Gastrocnemius medialis (tissue), 4 donors: ENCODE measurements around the gene KLHL25.

ENCODE experiments used
- CTCF ChIP-seq, 5 experiments: fragments of 450-650 bp in 3 of 5; fragments of 200-600 bp in 2 of 5; sonication (generic) in 2 of 5; IDR thresholded peaks in 4 of 5; conservative IDR thresholded peaks in 1 of 5; 1 replicate in 4 of 5; 2 replicates in 1 of 5; pipeline ENCODE4 v1.5.1; 2016 to 2019; ENCODE audit warnings: antibody characterized with exemption in 5 of 5, mild to moderate bottlenecking in 3 of 5, moderate library complexity in 3 of 5
- POLR2A ChIP-seq, 2 donors: fragments of 450-650 bp; IDR thresholded peaks; one replicate each; pipeline ENCODE4 v1.6.1; 2017; ENCODE audit warnings: antibody characterized with exemption in 2 of 2, mild to moderate bottlenecking in 2 of 2, moderate library complexity in 2 of 2

- TF ChIP-seq POLR2A (IDR thresholded peaks at IDR 0.05) (no peak), CTCF (IDR thresholded peaks at IDR 0.05 in 4 of 5, conservative IDR thresholded peaks at IDR 0.05 in 1 of 5) (no peak)
These were observed 22.1 kb downstream of the KLHL25 start for GRCh38 chr15:85772668-85773067.
